ENCODE data around the gene FAM83F.

FAM83F gene

DNA sequence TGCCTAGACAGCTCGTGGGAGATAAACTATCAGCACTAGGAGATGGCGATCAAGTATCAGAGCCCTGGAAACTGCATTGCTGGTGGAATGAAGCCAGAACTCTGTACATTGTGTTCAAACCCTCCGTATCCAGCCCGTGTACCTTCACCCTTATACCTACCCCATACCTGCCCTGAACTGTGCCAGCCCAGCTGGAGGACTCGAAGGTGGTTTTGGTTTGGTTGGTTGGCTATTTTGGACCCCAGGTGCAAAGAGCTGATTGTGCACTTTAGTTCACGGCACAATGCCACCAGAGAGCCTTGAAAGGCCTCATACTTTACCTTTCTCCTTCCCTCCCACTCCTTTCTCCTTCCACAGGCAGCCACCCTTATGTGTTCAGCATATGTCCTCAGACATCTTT, 16.0 kb downstream of the FAM83F start (continued):
- TF ChIP-seq, protein P1, sequence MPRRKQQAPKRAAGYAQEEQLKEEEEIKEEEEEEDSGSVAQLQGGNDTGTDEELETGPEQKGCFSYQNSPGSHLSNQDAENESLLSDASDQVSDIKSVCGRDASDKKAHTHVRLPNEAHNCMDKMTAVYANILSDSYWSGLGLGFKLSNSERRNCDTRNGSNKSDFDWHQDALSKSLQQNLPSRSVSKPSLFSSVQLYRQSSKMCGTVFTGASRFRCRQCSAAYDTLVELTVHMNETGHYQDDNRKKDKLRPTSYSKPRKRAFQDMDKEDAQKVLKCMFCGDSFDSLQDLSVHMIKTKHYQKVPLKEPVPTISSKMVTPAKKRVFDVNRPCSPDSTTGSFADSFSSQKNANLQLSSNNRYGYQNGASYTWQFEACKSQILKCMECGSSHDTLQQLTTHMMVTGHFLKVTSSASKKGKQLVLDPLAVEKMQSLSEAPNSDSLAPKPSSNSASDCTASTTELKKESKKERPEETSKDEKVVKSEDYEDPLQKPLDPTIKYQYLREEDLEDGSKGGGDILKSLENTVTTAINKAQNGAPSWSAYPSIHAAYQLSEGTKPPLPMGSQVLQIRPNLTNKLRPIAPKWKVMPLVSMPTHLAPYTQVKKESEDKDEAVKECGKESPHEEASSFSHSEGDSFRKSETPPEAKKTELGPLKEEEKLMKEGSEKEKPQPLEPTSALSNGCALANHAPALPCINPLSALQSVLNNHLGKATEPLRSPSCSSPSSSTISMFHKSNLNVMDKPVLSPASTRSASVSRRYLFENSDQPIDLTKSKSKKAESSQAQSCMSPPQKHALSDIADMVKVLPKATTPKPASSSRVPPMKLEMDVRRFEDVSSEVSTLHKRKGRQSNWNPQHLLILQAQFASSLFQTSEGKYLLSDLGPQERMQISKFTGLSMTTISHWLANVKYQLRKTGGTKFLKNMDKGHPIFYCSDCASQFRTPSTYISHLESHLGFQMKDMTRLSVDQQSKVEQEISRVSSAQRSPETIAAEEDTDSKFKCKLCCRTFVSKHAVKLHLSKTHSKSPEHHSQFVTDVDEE (CRISPR knock-in tag; IDR thresholded peaks at IDR 0.05), result no peak
- TF ChIP-seq ISL1 (CRISPR knock-in tag; IDR thresholded peaks at IDR 0.05), result no peak
- no peak for TF ChIP-seq CSDC2 (CRISPR knock-in tag; IDR thresholded peaks at IDR 0.05)
- no peak for TF ChIP-seq ZNF70 (CRISPR knock-in tag; IDR thresholded peaks at IDR 0.05)
- TF ChIP-seq TOX (CRISPR knock-in tag; IDR thresholded peaks at IDR 0.05; ENCODE audit: borderline replicate concordance), result no peak

DNA sequence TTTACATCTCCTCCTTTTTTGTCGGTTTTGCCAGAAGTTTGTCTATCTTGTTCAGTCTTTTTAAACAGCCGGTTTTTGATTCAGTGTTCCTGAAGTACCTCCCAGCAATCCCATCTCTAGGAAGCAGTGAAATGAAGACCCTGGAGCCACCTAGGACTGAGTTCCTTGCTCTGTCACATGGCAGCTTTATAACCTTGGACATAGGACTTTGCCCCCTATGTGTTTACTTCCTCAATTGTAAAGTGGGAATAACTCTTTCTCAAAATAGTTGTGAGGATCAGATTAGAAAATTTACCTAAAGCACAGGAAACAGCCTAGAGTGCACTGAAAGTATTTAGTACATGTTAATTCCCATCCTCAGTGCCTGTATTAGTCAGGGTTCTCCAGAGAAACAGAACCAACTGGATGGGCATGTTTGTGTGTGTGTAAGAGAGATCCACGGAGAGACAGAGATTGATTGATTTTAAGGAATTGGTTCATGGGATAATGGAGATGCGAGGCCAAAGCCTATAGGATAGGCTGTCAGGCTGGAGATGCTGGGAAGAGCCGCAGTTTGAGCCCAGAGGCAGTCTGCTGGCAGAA, 20.0 kb downstream of the FAM83F start:
- TF ChIP-seq ZNF70 (CRISPR knock-in tag; IDR thresholded peaks at IDR 0.05) (no peak), TCF4 (CRISPR knock-in tag; IDR thresholded peaks at IDR 0.05; ENCODE audit: borderline replicate concordance) (no peak), ZNF8 (CRISPR knock-in tag; IDR thresholded peaks at IDR 0.05) (no peak), RARB (CRISPR knock-in tag; IDR thresholded peaks at IDR 0.05) (no peak), GLIS3 (CRISPR knock-in tag; IDR thresholded peaks at IDR 0.05) (no peak), ISL1 (CRISPR knock-in tag; IDR thresholded peaks at IDR 0.05) (no peak), CSDC2 (CRISPR knock-in tag; IDR thresholded peaks at IDR 0.05) (no peak), BACH2 (CRISPR knock-in tag; IDR thresholded peaks at IDR 0.05; ENCODE audit: borderline replicate concordance) (no peak), ZC3H10 (CRISPR knock-in tag; IDR thresholded peaks at IDR 0.05) (no peak), ESRRG (CRISPR knock-in tag; IDR thresholded peaks at IDR 0.05) (no peak), ZFP30 (CRISPR knock-in tag; IDR thresholded peaks at IDR 0.05) (no peak), ZNF565 (CRISPR knock-in tag; conservative IDR thresholded peaks at IDR 0.05; ENCODE audit: low read depth) (no peak), OSR1 (CRISPR knock-in tag; IDR thresholded peaks at IDR 0.05) (no peak), ARNTL (CRISPR knock-in tag; IDR thresholded peaks at IDR 0.05; ENCODE audit: borderline replicate concordance, low read depth) (no peak), SNAI2 (CRISPR knock-in tag; IDR thresholded peaks at IDR 0.05) (no peak), PPARA (CRISPR knock-in tag; IDR thresholded peaks at IDR 0.05; ENCODE audit: borderline replicate concordance) (no peak), TOX (CRISPR knock-in tag; IDR thresholded peaks at IDR 0.05; ENCODE audit: borderline replicate concordance) (no peak)
- TF ChIP-seq, protein P1 (CRISPR knock-in tag; IDR thresholded peaks at IDR 0.05), result no peak
- TF ChIP-seq, protein P2, sequence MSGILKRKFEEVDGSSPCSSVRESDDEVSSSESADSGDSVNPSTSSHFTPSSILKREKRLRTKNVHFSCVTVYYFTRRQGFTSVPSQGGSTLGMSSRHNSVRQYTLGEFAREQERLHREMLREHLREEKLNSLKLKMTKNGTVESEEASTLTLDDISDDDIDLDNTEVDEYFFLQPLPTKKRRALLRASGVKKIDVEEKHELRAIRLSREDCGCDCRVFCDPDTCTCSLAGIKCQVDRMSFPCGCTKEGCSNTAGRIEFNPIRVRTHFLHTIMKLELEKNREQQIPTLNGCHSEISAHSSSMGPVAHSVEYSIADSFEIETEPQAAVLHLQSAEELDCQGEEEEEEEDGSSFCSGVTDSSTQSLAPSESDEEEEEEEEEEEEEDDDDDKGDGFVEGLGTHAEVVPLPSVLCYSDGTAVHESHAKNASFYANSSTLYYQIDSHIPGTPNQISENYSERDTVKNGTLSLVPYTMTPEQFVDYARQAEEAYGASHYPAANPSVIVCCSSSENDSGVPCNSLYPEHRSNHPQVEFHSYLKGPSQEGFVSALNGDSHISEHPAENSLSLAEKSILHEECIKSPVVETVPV (CRISPR knock-in tag; IDR thresholded peaks at IDR 0.05), result no peak
- TF ChIP-seq, protein P3, sequence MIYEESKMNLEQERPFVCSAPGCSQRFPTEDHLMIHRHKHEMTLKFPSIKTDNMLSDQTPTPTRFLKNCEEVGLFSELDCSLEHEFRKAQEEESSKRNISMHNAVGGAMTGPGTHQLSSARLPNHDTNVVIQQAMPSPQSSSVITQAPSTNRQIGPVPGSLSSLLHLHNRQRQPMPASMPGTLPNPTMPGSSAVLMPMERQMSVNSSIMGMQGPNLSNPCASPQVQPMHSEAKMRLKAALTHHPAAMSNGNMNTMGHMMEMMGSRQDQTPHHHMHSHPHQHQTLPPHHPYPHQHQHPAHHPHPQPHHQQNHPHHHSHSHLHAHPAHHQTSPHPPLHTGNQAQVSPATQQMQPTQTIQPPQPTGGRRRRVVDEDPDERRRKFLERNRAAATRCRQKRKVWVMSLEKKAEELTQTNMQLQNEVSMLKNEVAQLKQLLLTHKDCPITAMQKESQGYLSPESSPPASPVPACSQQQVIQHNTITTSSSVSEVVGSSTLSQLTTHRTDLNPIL (CRISPR knock-in tag; IDR thresholded peaks at IDR 0.05; ENCODE audit: low read depth), result no peak
- no peak for ATAC-seq

DNA sequence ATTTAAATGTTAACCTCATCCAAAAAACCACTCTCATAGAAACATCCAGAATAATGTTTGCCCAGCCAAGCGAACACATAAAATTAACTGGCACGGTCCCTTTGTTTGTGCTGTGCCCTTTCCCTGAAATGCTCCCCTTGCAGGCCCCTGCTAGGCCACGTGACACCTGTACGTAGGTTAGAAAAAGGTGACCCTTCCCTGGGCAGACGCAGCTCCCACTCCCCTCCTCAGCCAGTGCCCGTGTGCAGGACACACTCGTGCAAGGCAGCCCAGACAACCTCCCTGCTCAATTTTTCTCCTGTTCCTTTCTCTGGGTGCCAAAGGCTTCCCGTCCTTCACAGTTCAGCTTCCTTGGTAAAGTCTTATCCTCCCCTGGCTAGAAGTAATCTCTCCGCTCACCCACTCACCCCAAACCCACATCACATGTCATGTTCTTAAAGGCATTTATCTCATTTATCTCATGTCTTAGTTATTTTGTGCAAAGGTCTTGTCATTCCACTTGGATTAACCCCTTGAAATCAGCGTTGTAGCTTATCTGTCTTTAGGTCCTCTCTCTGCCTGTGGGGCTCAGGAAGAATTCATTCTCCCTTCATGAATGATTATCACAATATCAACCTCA, 20.7 kb downstream of the FAM83F start:
- no peak for ATAC-seq
- no peak for TF ChIP-seq TOX (CRISPR knock-in tag; IDR thresholded peaks at IDR 0.05; ENCODE audit: borderline replicate concordance)
- TF ChIP-seq SNAI2 (CRISPR knock-in tag; IDR thresholded peaks at IDR 0.05), result no peak
- TF ChIP-seq ARNTL (CRISPR knock-in tag; IDR thresholded peaks at IDR 0.05; ENCODE audit: borderline replicate concordance, low read depth), result no peak
- TF ChIP-seq GLIS3 (CRISPR knock-in tag; IDR thresholded peaks at IDR 0.05), result no peak
- TF ChIP-seq ISL1 (CRISPR knock-in tag; IDR thresholded peaks at IDR 0.05), result no peak
- TF ChIP-seq TCF4 (CRISPR knock-in tag; IDR thresholded peaks at IDR 0.05; ENCODE audit: borderline replicate concordance), result no peak
